Glomerular endothelial cell (primary cell): ENCODE data around the gene PKMYT1. TPM values are rescaled to one million over a fixed set of nuclear protein-coding genes. Genes with fewer than 3 reads are reported as not detected.
A peak's percentile ranks its signal among the peaks of the same experiment; 100 is the strongest.

ENCODE experiments used
- DNase-seq: peaks from one replicate; pipeline ENCODE4 v3.0.0-alpha.2; 2011; ENCODE audit warnings: low read depth, low spot score; ENCODE audit errors: extremely low read depth
- total RNA-seq: library from RNA; depleted of rRNA; stranded (reverse); fragments of >200 nt; gene quantifications from 2 replicates; pipeline ENCODE4 v1.2.3, GENCODE V29; 2015

PKMYT1 gene
- 9.0 and 12.9 TPM in 2 replicates for total RNA-seq

DNA sequence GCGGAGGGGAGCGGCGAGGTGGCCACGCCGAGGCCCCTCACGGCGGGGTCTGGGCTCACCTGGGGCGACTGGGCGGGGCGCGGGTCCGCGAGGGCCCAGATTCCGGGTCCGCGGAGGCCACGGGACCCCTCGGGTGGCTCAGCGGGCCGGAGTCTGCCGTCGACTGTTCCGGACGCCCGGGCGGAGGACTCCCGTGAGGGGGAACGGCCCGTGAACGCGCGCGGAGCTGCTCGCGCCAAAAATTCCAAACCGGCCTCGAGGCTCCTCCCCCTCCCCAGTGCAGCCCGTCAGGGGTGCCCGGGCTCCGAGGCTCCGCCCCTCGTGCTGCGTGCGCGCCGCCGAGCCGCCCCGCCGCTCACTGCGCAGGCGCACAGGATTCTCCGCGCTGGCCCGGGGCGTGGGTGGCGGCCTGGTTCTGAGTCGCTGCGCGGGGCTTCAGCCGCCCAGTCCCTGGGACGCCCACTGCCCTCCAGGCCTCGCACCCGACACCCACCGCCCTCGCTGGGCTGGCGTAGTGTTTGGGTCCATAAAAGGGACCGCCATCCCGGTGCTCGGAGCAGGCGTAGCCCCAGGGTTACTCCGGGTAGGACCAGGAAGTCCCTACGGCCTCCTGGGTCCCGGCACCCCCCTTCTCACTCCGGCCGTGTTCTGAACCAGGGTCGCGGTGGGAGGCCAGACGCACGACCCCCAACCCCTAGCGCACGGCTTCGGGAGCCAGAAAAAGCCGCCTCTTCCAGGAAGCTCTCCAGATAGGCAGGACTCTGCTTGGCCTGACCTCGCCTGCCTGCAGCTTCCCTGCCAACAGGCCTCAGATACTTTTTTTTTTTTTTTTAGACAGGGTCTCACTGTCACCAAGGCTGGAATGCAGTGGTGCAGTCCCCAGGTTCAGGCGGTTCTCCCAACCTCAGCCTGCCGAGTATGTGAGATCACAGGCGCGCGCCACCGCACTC is at the start of gene PKMYT1:
TSS of gene PKMYT1 (minus strand) at position 220 of the 950 bp plus-strand sequence. CDS start 789 bp downstream, outside the sequence.
- no peak for DNase-seq

- no peak for DNase-seq
These were observed 49.4 kb upstream of the PKMYT1 start for GRCh38 chr16:3029491-3030221.

GRCh38 chr16:3028716-3029319 is 48.6 kb upstream of the PKMYT1 start:
- no peak for DNase-seq

DNA sequence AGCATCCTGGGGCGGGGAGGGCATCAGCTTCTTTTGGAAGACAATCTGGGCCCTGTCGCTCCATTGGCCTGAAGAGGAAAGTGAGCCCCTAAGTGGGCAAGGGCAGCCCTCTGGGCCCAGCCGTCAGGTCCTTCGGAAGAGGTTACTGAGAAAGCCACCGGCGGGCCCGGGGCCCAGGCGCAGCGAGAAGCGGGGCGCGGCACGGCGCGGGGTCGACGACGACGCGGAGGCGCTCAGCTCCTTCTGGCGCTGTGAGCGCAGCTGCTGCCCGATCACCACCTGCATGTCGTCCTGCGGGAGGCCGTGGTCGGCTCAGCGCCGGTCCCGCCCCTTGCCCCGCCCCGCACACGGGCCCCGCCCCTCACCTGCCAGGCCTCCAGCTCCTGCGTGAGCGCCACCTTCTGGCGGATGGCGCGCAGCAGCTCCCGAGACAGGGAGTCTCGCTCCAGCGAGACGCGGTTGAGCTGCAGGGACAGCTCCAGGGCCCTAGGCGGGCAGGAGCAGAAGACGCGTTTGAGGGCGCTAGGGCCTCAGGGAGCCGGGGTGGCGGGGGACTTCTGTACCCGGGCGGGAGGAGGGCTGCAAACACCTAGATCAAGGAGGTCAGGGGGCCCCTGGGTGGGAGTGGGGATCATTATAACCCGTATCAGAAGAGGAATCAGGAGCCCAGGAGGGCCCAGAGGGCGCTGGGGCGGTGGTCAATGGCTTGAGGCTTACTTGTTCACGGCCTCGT is 47.9 kb upstream of the PKMYT1 start:
- DNase-seq, result no peak

DNA sequence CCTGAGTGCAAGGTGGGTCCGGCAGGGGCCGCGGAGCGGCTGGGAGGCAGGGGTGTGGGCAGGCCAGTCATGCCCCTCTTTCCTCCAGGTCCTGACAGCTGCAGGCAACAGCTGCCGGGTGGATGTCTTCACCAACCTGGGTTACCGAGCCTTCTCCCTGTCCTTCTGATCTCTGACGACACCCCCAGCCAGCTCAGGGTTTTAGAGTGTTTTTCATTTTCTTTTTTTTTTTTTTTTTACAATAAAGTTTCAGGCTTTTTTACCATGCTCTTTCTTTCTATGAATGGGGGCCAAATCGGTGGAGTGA is 47.2 kb upstream of the PKMYT1 start:
- no peak for DNase-seq

DNA sequence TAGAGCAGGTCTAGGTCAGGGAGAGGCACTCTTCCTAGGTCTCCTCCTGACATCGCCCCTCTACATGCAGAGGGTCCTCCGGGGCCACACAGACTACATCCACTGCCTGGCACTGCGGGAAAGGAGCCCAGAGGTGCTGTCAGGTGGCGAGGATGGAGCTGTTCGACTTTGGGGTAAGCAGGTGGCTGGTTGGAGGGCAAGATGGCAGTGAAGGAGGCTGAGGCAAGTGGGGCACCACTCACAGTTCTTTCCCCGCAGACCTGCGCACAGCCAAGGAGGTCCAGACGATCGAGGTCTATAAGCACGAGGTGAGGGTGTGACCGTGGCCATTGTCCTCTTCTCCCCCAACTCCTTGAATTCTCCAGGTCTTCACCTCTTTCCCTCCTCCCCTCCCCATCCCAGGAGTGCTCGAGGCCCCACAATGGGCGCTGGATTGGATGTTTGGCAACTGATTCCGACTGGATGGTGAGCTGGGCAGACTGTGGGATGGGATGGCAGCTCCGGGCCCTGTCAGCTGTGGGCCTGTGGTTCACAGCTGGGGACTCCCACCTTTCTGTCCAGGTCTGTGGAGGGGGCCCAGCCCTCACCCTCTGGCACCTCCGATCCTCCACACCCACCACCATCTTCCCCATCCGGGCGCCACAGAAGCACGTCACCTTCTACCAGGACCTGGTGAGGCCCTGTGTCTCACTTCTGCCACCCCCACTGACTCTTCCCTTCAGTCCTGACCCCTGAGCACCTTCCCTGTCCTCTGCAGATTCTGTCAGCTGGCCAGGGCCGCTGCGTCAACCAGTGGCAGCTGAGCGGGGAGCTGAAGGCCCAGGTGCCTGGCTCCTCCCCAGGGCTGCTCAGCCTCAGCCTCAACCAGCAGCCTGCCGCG is 46.6 kb upstream of the PKMYT1 start:
- DNase-seq, result no peak

- no peak for DNase-seq
These were observed 45.7 kb upstream of the PKMYT1 start for GRCh38 chr16:3026003-3026378.

GRCh38 chr16:3025032-3026002 is 45.1 kb upstream of the PKMYT1 start:
- no peak for DNase-seq

- peak; percentile 93 for DNase-seq
These were observed 43.6 kb upstream of the PKMYT1 start, which contains the start of the genes HCFC1R1 and THOC6 for GRCh38 chr16:3023669-3024478. Gene HCFC1R1 (minus strand): TSS chr16:3023942. CDS start chr16:3023941, 1 bp downstream. Gene THOC6 (plus strand): TSS chr16:3024035. CDS start chr16:3024327, 292 bp downstream.

- no peak for DNase-seq
These were observed 43.1 kb upstream of the PKMYT1 start for GRCh38 chr16:3023415-3023668.

- DNase-seq, result no peak
These were observed 42.6 kb upstream of the PKMYT1 start for GRCh38 chr16:3022684-3023414.

- no peak for DNase-seq
These were observed 42.0 kb upstream of the PKMYT1 start for GRCh38 chr16:3022208-3022683.

DNA sequence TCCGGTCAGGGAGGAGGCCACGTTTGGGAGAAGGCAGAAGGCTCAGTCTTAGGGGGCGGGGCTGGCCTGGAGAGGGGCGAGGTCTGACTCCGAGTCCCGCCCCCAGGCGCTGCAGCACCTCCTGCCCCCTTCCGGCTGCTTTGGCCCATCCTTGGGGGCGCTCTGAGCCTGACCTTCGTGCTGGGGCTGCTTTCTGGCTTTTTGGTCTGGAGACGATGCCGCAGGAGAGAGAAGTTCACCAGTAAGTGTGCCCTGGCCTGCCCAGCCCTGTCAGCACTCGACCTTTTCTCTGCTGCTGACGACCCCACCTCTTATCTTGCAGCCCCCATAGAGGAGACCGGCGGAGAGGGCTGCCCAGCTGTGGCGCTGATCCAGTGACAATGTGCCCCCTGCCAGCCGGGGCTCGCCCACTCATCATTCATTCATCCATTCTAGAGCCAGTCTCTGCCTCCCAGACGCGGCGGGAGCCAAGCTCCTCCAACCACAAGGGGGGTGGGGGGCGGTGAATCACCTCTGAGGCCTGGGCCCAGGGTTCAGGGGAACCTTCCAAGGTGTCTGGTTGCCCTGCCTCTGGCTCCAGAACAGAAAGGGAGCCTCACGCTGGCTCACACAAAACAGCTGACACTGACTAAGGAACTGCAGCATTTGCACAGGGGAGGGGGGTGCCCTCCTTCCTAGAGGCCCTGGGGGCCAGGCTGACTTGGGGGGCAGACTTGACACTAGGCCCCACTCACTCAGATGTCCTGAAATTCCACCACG is 41.4 kb upstream of the PKMYT1 start:
- DNase-seq, result no peak

DNA sequence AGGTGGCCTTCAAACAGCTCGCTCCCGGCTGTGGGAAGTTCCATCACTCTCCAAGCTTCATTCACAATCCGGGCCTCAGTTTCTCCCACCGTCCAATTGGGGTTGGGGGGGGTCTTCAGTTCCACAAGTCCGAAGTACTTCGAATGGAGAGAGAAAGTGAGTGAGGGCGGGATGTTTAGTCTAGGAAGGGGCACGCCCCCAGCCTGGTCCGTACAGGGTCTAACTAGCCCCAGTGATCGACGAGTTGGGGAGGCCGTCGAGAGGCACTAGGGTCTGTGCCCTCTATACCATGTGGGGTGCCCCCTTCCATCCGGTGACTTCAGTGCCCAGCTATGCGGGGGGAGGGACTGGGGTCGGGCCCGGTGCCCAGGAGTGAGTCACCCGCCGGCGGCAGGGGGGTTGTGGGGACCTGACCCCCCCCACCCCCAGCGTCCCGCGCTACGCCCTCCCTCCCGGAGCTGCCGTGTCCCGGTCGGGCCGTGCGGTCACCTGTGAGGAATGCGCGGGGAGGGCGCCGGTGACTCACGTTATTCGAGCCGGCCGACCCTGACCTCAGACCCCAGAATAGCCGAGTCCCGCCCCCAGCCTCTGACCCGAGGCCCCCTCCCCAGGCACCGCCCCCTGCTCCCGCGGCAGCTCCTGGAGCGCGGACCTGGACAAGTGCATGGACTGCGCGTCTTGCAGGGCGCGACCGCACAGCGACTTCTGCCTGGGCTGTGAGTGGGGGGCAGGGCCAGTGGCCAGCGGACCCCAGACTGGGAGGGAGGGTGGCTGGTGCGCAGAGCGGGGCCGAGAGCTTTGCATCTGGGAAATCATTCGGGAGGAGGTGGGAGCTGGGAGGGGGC is 40.6 kb upstream of the PKMYT1 start:
- DNase-seq, result no peak

- DNase-seq, result no peak
These were observed 40.0 kb upstream of the PKMYT1 start, which contains the start of gene TNFRSF12A for GRCh38 chr16:3020247-3020603. Gene TNFRSF12A (plus strand): TSS chr16:3020368. CDS start chr16:3020398, 30 bp downstream.
